Lower leg skin (tissue), 4 donors: ENCODE measurements around the gene NDUFS3. TPM values are rescaled to one million over a fixed set of nuclear protein-coding genes. Genes with fewer than 3 reads are reported as not detected.

Experiments used
- DNase-seq, 2 donors: peaks; one replicate each; pipeline ENCODE4 v3.0.0-alpha.2; 2019; ENCODE audit warnings: low spot score in 2 of 2
- H3K4me3 ChIP-seq: fragments of 200-600 bp; sonication (generic); 2 replicates; pipeline ENCODE4 v1.5.1; 2017; ENCODE audit warnings: mild to moderate bottlenecking, low read depth; ENCODE audit not compliant: poor library complexity, severe bottlenecking
- POLR2A ChIP-seq, 2 donors: fragments of 450-650 bp; IDR thresholded peaks; one replicate each; pipeline ENCODE4 v1.6.1; 2016 to 2017; ENCODE audit warnings: antibody characterized with exemption in 2 of 2, mild to moderate bottlenecking in 1 of 2, moderate library complexity in 1 of 2
- WGBS, 2 donors: methylation state at CpG; one replicate each; pipeline ENCODE4 v1.1.5; 2018; 5-methylcytosine and 5-hydroxymethylcytosine counted together
- intact Hi-C: fragments of 100-400 bp; cut with DNase I; formaldehyde crosslinking; loops from one replicate; pipeline ENCODE4 v1.15.0; 2023; ENCODE audit warnings: low total_unique reads
- total RNA-seq, 4 donors: library from RNA; depleted of rRNA; stranded (reverse); fragments of >200 nt; gene quantifications; one replicate each; pipeline ENCODE4 v1.1.0, GENCODE V29; 2016
- TF ChIP-seq, protein P1 (sequence below), 3 donors: fragments of 450-650 bp; IDR thresholded peaks; one replicate each; pipeline ENCODE4 v1.5.1; 2016; ENCODE audit warnings: antibody characterized with exemption in 3 of 3, mild to moderate bottlenecking in 3 of 3, moderate library complexity in 2 of 3

NDUFS3 gene
- total RNA-seq, 4 donors from 2014 or later = 46.9 to 104 (median 67.7) TPM

DNA sequence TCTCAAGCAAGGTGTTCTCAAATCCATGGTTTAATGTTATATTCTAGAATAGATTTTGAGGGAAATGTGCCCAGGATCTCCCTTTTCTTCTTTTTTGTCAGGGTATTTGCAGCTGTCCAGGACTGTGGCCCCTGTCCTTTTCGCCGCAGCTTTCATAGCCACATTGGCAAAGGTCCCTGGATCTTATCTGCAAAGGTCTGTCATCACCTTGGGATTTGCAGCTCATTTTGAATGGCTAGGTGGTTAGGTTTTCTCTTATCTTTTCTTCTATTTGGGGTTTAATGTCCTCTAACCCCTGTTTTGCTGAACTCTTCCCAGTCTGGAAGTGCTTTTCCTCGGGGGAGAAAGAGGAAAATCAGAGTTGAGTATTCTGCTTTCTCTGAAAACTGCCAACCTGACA is 27.0 kb downstream of the NDUFS3 start:
- DNase-seq = peak in 1 of 2 donors; percentile 10
- 81 to 90% methylated on average over 3 of the region's 3 CpGs for WGBS, 2 donors
- H3K4me3 ChIP-seq = no peak overlapping the region
- TF ChIP-seq, protein P1, sequence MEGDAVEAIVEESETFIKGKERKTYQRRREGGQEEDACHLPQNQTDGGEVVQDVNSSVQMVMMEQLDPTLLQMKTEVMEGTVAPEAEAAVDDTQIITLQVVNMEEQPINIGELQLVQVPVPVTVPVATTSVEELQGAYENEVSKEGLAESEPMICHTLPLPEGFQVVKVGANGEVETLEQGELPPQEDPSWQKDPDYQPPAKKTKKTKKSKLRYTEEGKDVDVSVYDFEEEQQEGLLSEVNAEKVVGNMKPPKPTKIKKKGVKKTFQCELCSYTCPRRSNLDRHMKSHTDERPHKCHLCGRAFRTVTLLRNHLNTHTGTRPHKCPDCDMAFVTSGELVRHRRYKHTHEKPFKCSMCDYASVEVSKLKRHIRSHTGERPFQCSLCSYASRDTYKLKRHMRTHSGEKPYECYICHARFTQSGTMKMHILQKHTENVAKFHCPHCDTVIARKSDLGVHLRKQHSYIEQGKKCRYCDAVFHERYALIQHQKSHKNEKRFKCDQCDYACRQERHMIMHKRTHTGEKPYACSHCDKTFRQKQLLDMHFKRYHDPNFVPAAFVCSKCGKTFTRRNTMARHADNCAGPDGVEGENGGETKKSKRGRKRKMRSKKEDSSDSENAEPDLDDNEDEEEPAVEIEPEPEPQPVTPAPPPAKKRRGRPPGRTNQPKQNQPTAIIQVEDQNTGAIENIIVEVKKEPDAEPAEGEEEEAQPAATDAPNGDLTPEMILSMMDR (IDR thresholded peaks at IDR 0.05) = no peak
- TF ChIP-seq POLR2A (IDR thresholded peaks at IDR 0.05) = no peak
- intact Hi-C loops = no loop called here

DNA sequence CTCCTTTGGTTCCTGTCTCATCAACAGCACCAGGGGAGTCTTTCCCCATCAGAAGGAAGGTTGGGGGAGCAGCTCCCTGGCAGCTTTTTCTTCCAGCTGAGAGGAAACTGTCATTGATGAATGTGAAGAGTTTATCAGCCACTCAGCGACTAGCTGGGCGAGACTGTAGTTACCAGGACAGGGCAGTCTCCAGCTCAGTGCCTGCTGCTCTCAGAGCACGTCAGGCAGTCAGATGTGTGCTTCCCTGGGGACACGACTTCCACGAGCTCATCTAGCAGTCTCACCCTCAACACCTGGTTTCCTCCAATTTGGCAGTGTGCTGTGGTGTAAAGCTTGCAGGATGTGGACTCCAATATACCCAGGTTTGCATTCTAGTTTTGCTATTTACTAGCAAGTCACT is 27.9 kb downstream of the NDUFS3 start:
- WGBS, 2 donors = 49 to 50% methylated on average over 5 of the region's 5 CpGs
- no peak overlapping the region for H3K4me3 ChIP-seq
- intact Hi-C loops = no loop called here
- DNase-seq = peak in 1 of 2 donors; percentile 72
- TF ChIP-seq, protein P1 (IDR thresholded peaks at IDR 0.05) = no peak

DNA sequence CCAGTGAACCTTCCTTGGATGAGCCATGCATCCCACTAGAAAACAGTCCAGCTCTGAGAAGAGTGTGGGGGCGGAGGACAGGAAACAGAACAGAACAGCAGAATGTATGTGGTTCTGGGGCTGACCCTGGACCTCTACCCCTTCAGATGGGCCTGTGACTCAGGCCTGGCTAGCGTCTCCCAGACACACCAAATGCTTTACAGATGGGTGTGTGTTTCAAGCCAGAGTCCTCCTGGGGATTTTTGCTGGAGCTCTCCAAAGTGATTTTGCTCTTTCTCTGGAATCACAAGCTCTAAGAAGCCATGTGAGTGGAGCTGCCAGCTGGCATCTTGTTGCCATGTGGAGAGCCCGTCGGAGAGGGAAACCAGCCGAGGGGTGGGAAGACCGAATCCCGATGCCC is 28.5 kb downstream of the NDUFS3 start:
- intact Hi-C loops = no loop called here
- DNase-seq = peak in 1 of 2 donors; percentile 83
- H3K4me3 ChIP-seq = no peak overlapping the region
- TF ChIP-seq, protein P1 (IDR thresholded peaks at IDR 0.05) = no peak
- no peak for TF ChIP-seq POLR2A (IDR thresholded peaks at IDR 0.05)
- WGBS, 2 donors = 44 to 72% methylated on average over 7 of the region's 7 CpGs

DNA sequence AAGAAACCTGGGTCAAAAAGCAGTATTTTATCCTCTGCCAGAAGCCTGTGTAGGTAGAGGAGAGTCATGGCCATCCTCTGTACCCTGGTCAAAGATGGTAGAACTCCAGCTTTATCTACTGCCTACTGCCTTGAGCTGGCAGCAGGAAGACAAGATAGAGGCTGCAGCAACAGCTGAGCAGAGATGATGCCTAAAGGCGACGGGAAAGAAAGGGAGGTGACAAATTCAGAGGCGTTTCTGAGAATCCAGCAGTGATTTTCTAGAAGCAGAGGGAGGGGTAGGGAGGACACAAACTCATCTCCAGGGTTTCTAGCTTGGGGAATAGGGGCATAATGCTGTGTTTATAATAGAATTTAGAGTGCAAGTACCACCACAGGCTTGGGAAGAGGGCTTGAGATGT is 30.8 kb downstream of the NDUFS3 start:
- 48 to 51% methylated on average over 3 of the region's 3 CpGs for WGBS, 2 donors
- no peak for TF ChIP-seq POLR2A (IDR thresholded peaks at IDR 0.05)
- TF ChIP-seq, protein P1 (IDR thresholded peaks at IDR 0.05) = no peak
- DNase-seq = peak in 1 of 2 donors; percentile 20

DNA sequence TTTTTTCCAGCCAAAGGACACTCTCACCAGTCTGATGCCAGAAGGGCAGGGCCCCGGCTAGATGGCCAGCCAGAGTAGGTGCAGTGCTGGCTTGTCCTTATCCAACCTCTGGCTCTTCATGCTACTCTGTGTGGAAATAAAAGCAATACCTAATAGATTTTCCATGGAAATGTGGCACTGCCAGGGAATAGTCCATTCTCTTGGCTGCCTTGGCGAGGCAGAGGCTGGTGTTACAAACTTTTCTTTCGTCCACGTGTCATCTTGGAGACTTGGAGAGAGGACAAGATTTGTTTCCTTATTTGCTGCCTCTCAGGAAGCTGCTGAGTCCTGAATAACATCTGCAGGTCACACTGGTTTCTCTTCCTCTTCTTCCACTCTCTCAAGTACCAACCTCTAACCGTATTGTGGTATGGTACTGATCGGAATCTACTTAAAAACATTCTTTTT is 32.5 kb downstream of the NDUFS3 start:
- intact Hi-C loops = no loop called here
- no peak overlapping the region for H3K4me3 ChIP-seq
- 41 to 44% methylated on average over 6 of the region's 6 CpGs for WGBS, 2 donors
- peak in 1 of 2 donors; percentile 58 for DNase-seq
- TF ChIP-seq, protein P1 (IDR thresholded peaks at IDR 0.05) = no peak
- no peak for TF ChIP-seq POLR2A (IDR thresholded peaks at IDR 0.05)

More for the DNA sequence above, 30.8 kb downstream of the NDUFS3 start:
- intact Hi-C loops = no loop called here
- H3K4me3 ChIP-seq = no peak overlapping the region

DNA sequence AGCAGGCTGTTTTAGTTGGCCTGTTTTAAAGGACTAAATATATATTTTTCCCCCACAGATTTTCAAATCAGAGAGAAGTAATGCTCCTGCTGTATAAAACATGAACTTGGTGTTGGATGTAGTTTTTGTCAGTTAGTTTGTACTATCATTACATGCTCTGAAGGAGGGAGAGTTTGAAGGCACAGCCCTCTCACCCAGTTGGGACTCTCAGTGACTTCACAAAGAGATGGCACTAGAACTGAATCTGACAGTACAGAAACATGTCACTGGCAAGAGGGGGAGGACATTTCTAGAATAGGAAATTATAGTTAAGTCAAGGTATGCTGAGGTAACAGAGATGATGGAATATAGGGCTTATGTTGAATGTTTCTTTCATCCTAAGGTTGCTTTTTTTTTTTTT is 36.4 kb downstream of the NDUFS3 start:
- no peak overlapping the region for H3K4me3 ChIP-seq
- intact Hi-C loops = no loop called here
- TF ChIP-seq, protein P1 (IDR thresholded peaks at IDR 0.05) = no peak
- no peak for TF ChIP-seq POLR2A (IDR thresholded peaks at IDR 0.05)
- DNase-seq = peak in 1 of 2 donors; percentile 6
